T-helper 1 cell treated with Interleukin-12 subunit alpha and Interleukin-12 subunit beta and Interleukin-4 antibody, amounts not matched to agents 30 μg/mL and 1 μg/mL, for 36 hours (primary cell): ENCODE measurements around the gene PRKG1.

Experiments
- H3K27ac Mint-ChIP-seq: one replicate; pipeline ENCODE4 v1.8.0; 2021; ENCODE audit warnings: mild to moderate bottlenecking, mixed read lengths
- H3K27me3 Mint-ChIP-seq: one replicate; pipeline ENCODE4 v1.8.0; 2021; ENCODE audit warnings: low read depth, mixed read lengths
- H3K36me3 Mint-ChIP-seq: one replicate; pipeline ENCODE4 v1.8.0; 2021; ENCODE audit warnings: low read depth, mixed read lengths
- H3K4me1 Mint-ChIP-seq: one replicate; pipeline ENCODE4 v1.8.0; 2021; ENCODE audit warnings: low read depth, mixed read lengths
- H3K4me3 Mint-ChIP-seq: one replicate; pipeline ENCODE4 v1.8.0; 2021; ENCODE audit warnings: mild to moderate bottlenecking, moderate library complexity, mixed read lengths
- H3K9me3 Mint-ChIP-seq: one replicate; pipeline ENCODE4 v1.8.0; 2021; ENCODE audit warnings: mixed read lengths

Gene PRKG1

GRCh38 chr10:51642581-51642980, 568.3 kb downstream of the PRKG1 start:
- Mint-ChIP-seq H3K27me3 (no peaks in the 10 kb centered on the region), H3K9me3 (no peaks in the 10 kb centered on the region), H3K4me3 (no peak overlapping the region), H3K27ac (no peak overlapping the region), H3K4me1 (no peaks in the 10 kb centered on the region), H3K36me3 (no peaks in the 10 kb centered on the region)

GRCh38 chr10:51643734-51644133, 569.4 kb downstream of the PRKG1 start:
- Mint-ChIP-seq H3K4me1 (no peaks in the 10 kb centered on the region), H3K27me3 (no peaks in the 10 kb centered on the region), H3K4me3 (no peak overlapping the region), H3K36me3 (no peaks in the 10 kb centered on the region), H3K9me3 (no peaks in the 10 kb centered on the region), H3K27ac (no peak overlapping the region)

GRCh38 chr10:51649064-51649463, 574.8 kb downstream of the PRKG1 start:
- Mint-ChIP-seq H3K4me1 (no peaks in the 10 kb centered on the region), H3K36me3 (no peaks in the 10 kb centered on the region), H3K9me3 (no peaks in the 10 kb centered on the region), H3K27ac (no peak overlapping the region), H3K4me3 (no peak overlapping the region), H3K27me3 (peaks cover 4% of the 10 kb centered on the region)

- Mint-ChIP-seq H3K9me3 (no peaks in the 10 kb centered on the region), H3K36me3 (no peaks in the 10 kb centered on the region)
Observed at GRCh38 chr10:51651063-51651462, 576.8 kb downstream of the PRKG1 start.

GRCh38 chr10:51653025-51653424, 578.7 kb downstream of the PRKG1 start:
- Mint-ChIP-seq H3K27me3 (peaks cover 9% of the 10 kb centered on the region), H3K9me3 (no peaks in the 10 kb centered on the region), H3K27ac (no peak overlapping the region)

More at GRCh38 chr10:51651063-51651462, 576.8 kb downstream of the PRKG1 start:
- no peak overlapping the region for H3K4me3 Mint-ChIP-seq
- peaks cover 4% of the 10 kb centered on the region for H3K27me3 Mint-ChIP-seq
- no peak overlapping the region for H3K27ac Mint-ChIP-seq
- H3K4me1 Mint-ChIP-seq = no peaks in the 10 kb centered on the region

GRCh38 chr10:51654918-51655317, 580.6 kb downstream of the PRKG1 start:
- Mint-ChIP-seq H3K36me3 (no peaks in the 10 kb centered on the region), H3K4me3 (no peak overlapping the region), H3K27me3 (peaks cover 9% of the 10 kb centered on the region), H3K4me1 (no peaks in the 10 kb centered on the region), H3K9me3 (no peaks in the 10 kb centered on the region), H3K27ac (no peak overlapping the region)

More at GRCh38 chr10:51653025-51653424, 578.7 kb downstream of the PRKG1 start:
- Mint-ChIP-seq H3K4me1 (no peaks in the 10 kb centered on the region), H3K4me3 (no peak overlapping the region), H3K36me3 (no peaks in the 10 kb centered on the region)

GRCh38 chr10:51656503-51656902, 582.2 kb downstream of the PRKG1 start:
- H3K4me1 Mint-ChIP-seq = no peaks in the 10 kb centered on the region
- no peak overlapping the region for H3K4me3 Mint-ChIP-seq
- H3K9me3 Mint-ChIP-seq = no peaks in the 10 kb centered on the region
- H3K27ac Mint-ChIP-seq = no peak overlapping the region
- H3K27me3 Mint-ChIP-seq = peaks cover 9% of the 10 kb centered on the region
- H3K36me3 Mint-ChIP-seq = no peaks in the 10 kb centered on the region

GRCh38 chr10:51658000-51658399, 583.7 kb downstream of the PRKG1 start:
- no peaks in the 10 kb centered on the region for H3K4me1 Mint-ChIP-seq
- no peaks in the 10 kb centered on the region for H3K9me3 Mint-ChIP-seq

GRCh38 chr10:51659344-51659743, 585.1 kb downstream of the PRKG1 start:
- Mint-ChIP-seq H3K27ac (no peak overlapping the region), H3K9me3 (no peaks in the 10 kb centered on the region), H3K4me3 (no peak overlapping the region), H3K27me3 (peaks cover 11% of the 10 kb centered on the region), H3K36me3 (no peaks in the 10 kb centered on the region), H3K4me1 (no peaks in the 10 kb centered on the region)

More at GRCh38 chr10:51658000-51658399, 583.7 kb downstream of the PRKG1 start:
- Mint-ChIP-seq H3K27ac (no peak overlapping the region), H3K4me3 (no peak overlapping the region), H3K27me3 (peaks cover 11% of the 10 kb centered on the region), H3K36me3 (no peaks in the 10 kb centered on the region)

- Mint-ChIP-seq H3K4me3 (no peak overlapping the region), H3K27me3 (peaks cover 20% of the 10 kb centered on the region), H3K9me3 (no peaks in the 10 kb centered on the region), H3K27ac (no peak overlapping the region), H3K36me3 (no peaks in the 10 kb centered on the region), H3K4me1 (no peaks in the 10 kb centered on the region)
Observed at GRCh38 chr10:51663086-51663485, 588.8 kb downstream of the PRKG1 start.

- H3K27me3 Mint-ChIP-seq = peaks cover 24% of the 10 kb centered on the region
- no peaks in the 10 kb centered on the region for H3K4me1 Mint-ChIP-seq
- H3K27ac Mint-ChIP-seq = no peak overlapping the region
- H3K9me3 Mint-ChIP-seq = no peaks in the 10 kb centered on the region
- H3K4me3 Mint-ChIP-seq = no peak overlapping the region
- no peaks in the 10 kb centered on the region for H3K36me3 Mint-ChIP-seq
Observed at GRCh38 chr10:51666456-51666855, 592.2 kb downstream of the PRKG1 start.

GRCh38 chr10:51667678-51668335, 593.5 kb downstream of the PRKG1 start:
- Mint-ChIP-seq H3K9me3 (no peaks in the 10 kb centered on the region), H3K36me3 (no peaks in the 10 kb centered on the region), H3K27ac (no peak overlapping the region), H3K27me3 (peaks cover 20% of the 10 kb centered on the region), H3K4me1 (no peaks in the 10 kb centered on the region), H3K4me3 (no peak overlapping the region)

GRCh38 chr10:51668336-51668689, 594.0 kb downstream of the PRKG1 start:
- H3K4me3 Mint-ChIP-seq = no peak overlapping the region
- H3K27me3 Mint-ChIP-seq = peaks cover 21% of the 10 kb centered on the region
- no peak overlapping the region for H3K27ac Mint-ChIP-seq
- H3K9me3 Mint-ChIP-seq = peaks cover 5% of the 10 kb centered on the region
- H3K4me1 Mint-ChIP-seq = no peaks in the 10 kb centered on the region
- no peaks in the 10 kb centered on the region for H3K36me3 Mint-ChIP-seq

- Mint-ChIP-seq H3K27ac (no peak overlapping the region), H3K9me3 (peaks cover 5% of the 10 kb centered on the region), H3K4me1 (no peaks in the 10 kb centered on the region), H3K4me3 (no peak overlapping the region), H3K36me3 (no peaks in the 10 kb centered on the region), H3K27me3 (peaks cover 22% of the 10 kb centered on the region)
Observed at GRCh38 chr10:51669041-51669440, 594.8 kb downstream of the PRKG1 start.

- Mint-ChIP-seq H3K27me3 (peaks cover 24% of the 10 kb centered on the region), H3K4me3 (no peak overlapping the region), H3K36me3 (no peaks in the 10 kb centered on the region), H3K9me3 (peaks cover 5% of the 10 kb centered on the region), H3K4me1 (no peaks in the 10 kb centered on the region), H3K27ac (no peak overlapping the region)
Observed at GRCh38 chr10:51672039-51672535, 597.8 kb downstream of the PRKG1 start.
